H1 (cell line): ENCODE measurements around the gene VRK3. TPM values are rescaled to one million over a fixed set of nuclear protein-coding genes. Genes with fewer than 3 reads are reported as not detected.

Experiments
- CTCF ChIA-PET: fragments of 300-600 bp; sonication (Branson Sonifier 250); formaldehyde crosslinking; loops from one replicate; lab custom pipeline; 2021; ENCODE audit not compliant: partially characterized antibody; lab: Charles Lee
- POLR2A ChIA-PET: fragments of 300-600 bp; sonication (Branson Sonifier 250); formaldehyde crosslinking; loops from one replicate; lab custom pipeline; 2021; ENCODE audit warnings: inconsistent platforms; ENCODE audit not compliant: partially characterized antibody; lab: Charles Lee
- DNase-seq, 2 experiments: peaks; one replicate each; pipeline versions ENCODE4 v3.0.0 to v3.0.0-alpha.2; 2010 to 2022; ENCODE audit warnings: low spot score in 2 of 2, low read depth in 1 of 2, mixed read lengths in 1 of 2
- FAIRE-seq: peaks from 2 replicates; lab custom pipeline; 2011; peaks lifted over from hg19 to GRCh38; lab: Jason Lieb, UNC
- H2AFZ ChIP-seq: 2 replicates; pipeline ENCODE4 v1.8.1; 2012; ENCODE audit warnings: low read length, inconsistent platforms
- H2AK5ac ChIP-seq: 2 replicates; pipeline ENCODE4 v1.6.1; 2013; ENCODE audit warnings: low read depth, low read length
- H2BK120ac ChIP-seq: replicated peaks from 2 replicates; pipeline ENCODE3; 2013; ENCODE audit warnings: low read depth, low read length, inconsistent platforms
- H2BK12ac ChIP-seq: 2 replicates; pipeline ENCODE4 v1.6.1; 2013; ENCODE audit warnings: low read depth, low read length
- H2BK15ac ChIP-seq: 2 replicates; pipeline ENCODE4 v1.6.1; 2013; ENCODE audit warnings: low read length
- H2BK20ac ChIP-seq: 2 replicates; pipeline ENCODE4 v1.6.1; 2013; ENCODE audit warnings: low read length
- H2BK5ac ChIP-seq: 2 replicates; pipeline ENCODE4 v1.6.1; 2013; ENCODE audit warnings: low read depth, low read length
- H3K14ac ChIP-seq: 2 replicates; pipeline ENCODE4 v1.6.1; 2013; ENCODE audit warnings: inconsistent platforms; ENCODE audit not compliant: insufficient read length
- H3K18ac ChIP-seq: 2 replicates; pipeline ENCODE4 v1.6.1; 2013; ENCODE audit warnings: low read length; ENCODE audit errors: extremely low read depth
- H3K23ac ChIP-seq: 2 replicates; pipeline ENCODE4 v1.6.1; 2013; ENCODE audit warnings: inconsistent platforms; ENCODE audit not compliant: insufficient read length
- H3K23me2 ChIP-seq: 2 replicates; pipeline ENCODE4 v1.6.1; 2013; ENCODE audit warnings: low read depth, low read length
- H3K27ac ChIP-seq: 2 replicates; pipeline ENCODE4 v1.6.1; 2011; ENCODE audit warnings: low read depth, low read length, inconsistent platforms
- H3K27me3 ChIP-seq, 4 experiments: replicated peaks in 1 of 4; 1 replicate in 1 of 4; 2 replicates in 3 of 4; pipeline versions ENCODE4 v1.6.1 to v1.8.1; 2011 to 2013; ENCODE audit warnings: low read length in 3 of 4, mild to moderate bottlenecking in 3 of 4, inconsistent platforms in 2 of 4, mixed read lengths in 2 of 4, moderate library complexity in 1 of 4; ENCODE audit not compliant: control insufficient read depth in 3 of 4, insufficient read depth in 3 of 4; ENCODE audit errors: extremely low read depth in 1 of 4
- H3K36me3 ChIP-seq, 4 experiments: 2 replicates each; pipeline versions ENCODE4 v1.6.1 to v1.8.1; 2011 to 2013; ENCODE audit warnings: mild to moderate bottlenecking in 4 of 4, low read length in 3 of 4, moderate library complexity in 2 of 4, control low read depth in 1 of 4, inconsistent platforms in 1 of 4; ENCODE audit not compliant: insufficient read depth in 4 of 4, control insufficient read depth in 2 of 4
- H3K4ac ChIP-seq: replicated peaks from 2 replicates; pipeline ENCODE3; 2013; ENCODE audit warnings: low read length, low read depth, mixed read lengths, inconsistent platforms; ENCODE audit not compliant: insufficient read length
- H3K4me1 ChIP-seq, 4 experiments: replicated peaks in 1 of 4; 1 replicate in 1 of 4; 2 replicates in 3 of 4; pipeline versions ENCODE4 v1.6.1 to v1.8.1; 2011 to 2013; ENCODE audit warnings: low read length in 3 of 4, inconsistent platforms in 2 of 4, mixed read lengths in 1 of 4; ENCODE audit not compliant: insufficient read depth in 4 of 4, control insufficient read depth in 3 of 4
- H3K4me2 ChIP-seq, 2 experiments: 2 replicates each; pipeline versions ENCODE4 v1.6.1 to v1.8.1; 2011 to 2013; ENCODE audit warnings: low read depth in 2 of 2, low read length in 2 of 2, control low read depth in 1 of 2, inconsistent platforms in 1 of 2, mild to moderate bottlenecking in 1 of 2; ENCODE audit not compliant: insufficient read depth in 1 of 2
- H3K4me3 ChIP-seq, 4 experiments: fragments of 200-600, 300-600 bp in 1 of 4; sonication (generic), shearing (Covaris generic), sonication (Bioruptor Twin) in 1 of 4; 2 replicates each; pipeline versions ENCODE4 v1.5.1 to v1.8.1; 2011 to 2016; ENCODE audit warnings: low read length in 4 of 4, low read depth in 3 of 4, control low read depth in 2 of 4, inconsistent platforms in 2 of 4, mild to moderate bottlenecking in 2 of 4, mixed read lengths in 1 of 4, moderate library complexity in 1 of 4; ENCODE audit not compliant: insufficient read depth in 2 of 4; ENCODE audit errors: extremely low read depth in 1 of 4
- H3K56ac ChIP-seq: replicated peaks from 2 replicates; pipeline ENCODE3; 2013; ENCODE audit warnings: low read depth, mild to moderate bottlenecking, mixed read lengths, low read length, inconsistent platforms; ENCODE audit not compliant: insufficient read length
- H3K79me1 ChIP-seq: 2 replicates; pipeline ENCODE4 v1.6.1; 2013; ENCODE audit warnings: low read depth, low read length, control low read depth
- H3K79me2 ChIP-seq, 2 experiments: 2 replicates each; pipeline versions ENCODE4 v1.6.1 to v1.8.1; 2012 to 2013; ENCODE audit warnings: low read length in 2 of 2, mild to moderate bottlenecking in 2 of 2, inconsistent platforms in 1 of 2; ENCODE audit not compliant: insufficient read depth in 2 of 2, control insufficient read depth in 1 of 2
- H3K9ac ChIP-seq, 4 experiments: replicated peaks in 1 of 4; 1 replicate in 1 of 4; 2 replicates in 3 of 4; pipeline versions ENCODE4 v1.6.1 to v1.8.1; 2011 to 2013; ENCODE audit warnings: low read depth in 3 of 4, low read length in 3 of 4, control low read depth in 2 of 4, mild to moderate bottlenecking in 2 of 4, moderate library complexity in 2 of 4, inconsistent platforms in 1 of 4; ENCODE audit errors: extremely low read depth in 1 of 4
- H3K9me3 ChIP-seq, 2 experiments: 2 replicates each; pipeline versions ENCODE4 v1.6.1 to v1.8.1; 2012 to 2013; ENCODE audit warnings: mild to moderate bottlenecking in 2 of 2, moderate library complexity in 2 of 2, control low read depth in 1 of 2, inconsistent platforms in 1 of 2, low read depth in 1 of 2, low read length in 1 of 2, mixed read lengths in 1 of 2; ENCODE audit not compliant: insufficient read depth in 2 of 2
- H4K20me1 ChIP-seq, 2 experiments: replicated peaks in 1 of 2; 2 replicates each; pipeline versions ENCODE3 to v1.8.1; 2011 to 2013; ENCODE audit warnings: inconsistent platforms in 2 of 2, low read length in 2 of 2, mild to moderate bottlenecking in 1 of 2; ENCODE audit not compliant: insufficient read depth in 2 of 2, control insufficient read depth in 1 of 2
- H4K5ac ChIP-seq: 2 replicates; pipeline ENCODE4 v1.6.1; 2013; ENCODE audit warnings: low read length, low read depth, mixed read lengths, inconsistent platforms; ENCODE audit not compliant: insufficient read length
- H4K8ac ChIP-seq: 2 replicates; pipeline ENCODE4 v1.8.0; 2013; ENCODE audit warnings: mild to moderate bottlenecking, moderate library complexity, low read length, inconsistent platforms; ENCODE audit not compliant: insufficient read depth; ENCODE audit errors: extremely low read depth
- H4K91ac ChIP-seq: replicated peaks from 2 replicates; pipeline ENCODE3; 2013; ENCODE audit warnings: low read length, mixed read lengths, inconsistent platforms; ENCODE audit not compliant: insufficient read length
- CHD1 ChIP-seq: IDR thresholded peaks from 2 replicates; pipeline ENCODE4 v1.6.1; 2012; ENCODE audit warnings: low read depth, low read length, improper control_type of control experiment
- RFX5 ChIP-seq: IDR thresholded peaks from 2 replicates; pipeline ENCODE4 v1.6.1; 2011; ENCODE audit warnings: low read depth, low read length, improper control_type of control experiment, borderline replicate concordance
- TCF12 ChIP-seq: IDR thresholded peaks from 2 replicates; pipeline ENCODE4 v1.6.1; 2011; ENCODE audit warnings: low read depth, mild to moderate bottlenecking, low read length
- WGBS, 2 experiments: shearing (Covaris generic) in 1 of 2; methylation state at CpG; one replicate each; pipeline versions ENCODE4 v1.1.6 to v1.1.7; 2013 to 2015; ENCODE audit warnings: low lambda C conversion rate in 2 of 2, mixed read lengths in 2 of 2, inconsistent platforms in 1 of 2, low coverage in 1 of 2, missing lambda C conversion rate in 1 of 2; ENCODE audit not compliant: insufficient replicate concordance in 2 of 2, insufficient coverage in 1 of 2, insufficient read length in 1 of 2; ENCODE audit errors: extremely low coverage in 1 of 2, missing lambda C conversion rate in 1 of 2; 5-methylcytosine and 5-hydroxymethylcytosine counted together
- polyA plus RNA-seq, 7 experiments: library from polyadenylated mRNA; depleted of rRNA in 3 of 7; stranded (reverse) in 5 of 7; unstranded in 2 of 7; fragments of >200 nt in 5 of 7; fragments of 200-250 nt in 2 of 7; gene quantifications; 1 replicate in 5 of 7; 2 replicates in 1 of 7; 4 replicates in 1 of 7; pipeline versions ENCODE4 v1.2.1 to v1.2.3, GENCODE V29; 2011 to 2013; ENCODE audit warnings: missing spikeins in 2 of 7, mixed read lengths in 2 of 7
- total RNA-seq: library from RNA; stranded (reverse); fragmentation: NEBNext Ultra II Directional; extraction: Animal tissue kit (Norgen Biotek cat#: 25700); gene quantifications from 2 replicates; pipeline ENCODE4 v1.2.1, GENCODE V29; 2021

Gene VRK3
- total and polyA plus RNA-seq, 2 of the 8 experiments (the other 6 are each of a cell fraction or from before 2014, with no cell fraction given), result 21.3 to 36.1 TPM

- ChIA-PET CTCF (interaction anchor here (1.0 to 1.1 kb wide), 2 partner anchors 15 to 86 kb away, joined by 3 to 5 read pairs; no protein-coding TSS in a partner anchor), POLR2A (interaction anchor here (1.0 to 1.6 kb wide), 2 partner anchors 9 to 121 kb away, joined by 3 read pairs; partner anchors contain the start of gene NUP62)
- Histone ChIP-seq H2BK15ac (no peak overlapping the region), H4K5ac (no peak overlapping the region), H2BK12ac (no peak overlapping the region), H3K23ac (no peak overlapping the region), H3K9ac (no peak overlapping the region), H4K8ac (no peak overlapping the region), H4K20me1 (no peaks in the 10 kb centered on the region), H3K4me2 (peak overlapping the region; percentile 36 to 63), H3K4me3 (peak overlapping the region; percentile 31 to 57 (median 45); a peak in 7 of 8 replicates), H2BK120ac (no peak overlapping the region), H3K9me3 (peaks cover 44 to 59% of the 10 kb centered on the region in 2 experiments), H3K56ac (no peak overlapping the region), H3K79me2 (no peaks in the 10 kb centered on the region), H3K18ac (no peak overlapping the region), H2BK5ac (no peak overlapping the region), H2BK20ac (no peak overlapping the region), H4K91ac (no peak overlapping the region), H3K36me3 (peaks cover 11 to 26% (median 21%) of the 10 kb centered on the region in 4 experiments), H3K79me1 (no peaks in the 10 kb centered on the region), H3K27me3 (no peaks in the 10 kb centered on the region), H3K14ac (no peak overlapping the region), H3K4ac (no peak overlapping the region), H2AFZ (0 out of 2 replicates have a peak overlapping the region, but pooled peaks have one; percentile 40), H3K23me2 (0 out of 2 replicates have a peak, but pooled peaks cover 3% of the 10 kb centered on the region), H3K4me1 (no peaks in the 10 kb centered on the region), H3K27ac (no peak overlapping the region), H2AK5ac (no peak overlapping the region)
- FAIRE-seq (no peak), DNase-seq (peak in 1 of 2 experiments; percentile 63)
- 46% methylated on average over 52 of the region's 52 CpGs; no CpG with 5 or more reads in 1 of the 2 experiments for WGBS, 2 experiments
- TF ChIP-seq CHD1 (no peak), TCF12 (no peak), RFX5 (peak; percentile 77)
These were observed 25.4 kb upstream of the VRK3 start for GRCh38 chr19:50050406-50051227.
